HG03025 (cell line): ENCODE results near the gene CPT1A.

ENCODE experiments used
- ATAC-seq: cut with Tn5 transposase; IDR thresholded peaks from one replicate; pipeline ENCODE4 v1.9.1; 2021; ENCODE audit warnings: mild to moderate bottlenecking, moderate library complexity; ENCODE audit not compliant: unreplicated experiment, low FRiP score

Gene CPT1A

GRCh38 chr11:68722143-68722542 lies 119.6 kb downstream of the CPT1A start:
- ATAC-seq = no peak

DNA sequence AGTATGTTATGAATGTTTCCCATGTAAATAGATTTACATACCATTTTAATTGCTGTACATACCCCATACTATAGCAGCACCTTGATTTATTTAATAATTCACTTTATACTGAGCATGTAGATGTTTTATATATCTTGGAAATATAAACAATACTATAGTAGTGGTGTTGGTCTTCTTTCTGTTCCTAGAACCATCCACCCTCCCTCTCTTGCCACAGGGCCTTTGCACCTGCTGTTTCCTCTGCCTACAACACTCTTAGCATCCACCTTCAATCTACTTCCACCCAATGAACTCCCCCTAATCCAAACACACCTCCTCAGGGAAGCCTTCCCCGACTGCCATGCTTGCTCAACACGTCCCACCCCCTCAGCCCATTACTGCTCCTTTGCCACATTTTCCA lies 120.6 kb downstream of the CPT1A start:
- ATAC-seq = no peak

DNA sequence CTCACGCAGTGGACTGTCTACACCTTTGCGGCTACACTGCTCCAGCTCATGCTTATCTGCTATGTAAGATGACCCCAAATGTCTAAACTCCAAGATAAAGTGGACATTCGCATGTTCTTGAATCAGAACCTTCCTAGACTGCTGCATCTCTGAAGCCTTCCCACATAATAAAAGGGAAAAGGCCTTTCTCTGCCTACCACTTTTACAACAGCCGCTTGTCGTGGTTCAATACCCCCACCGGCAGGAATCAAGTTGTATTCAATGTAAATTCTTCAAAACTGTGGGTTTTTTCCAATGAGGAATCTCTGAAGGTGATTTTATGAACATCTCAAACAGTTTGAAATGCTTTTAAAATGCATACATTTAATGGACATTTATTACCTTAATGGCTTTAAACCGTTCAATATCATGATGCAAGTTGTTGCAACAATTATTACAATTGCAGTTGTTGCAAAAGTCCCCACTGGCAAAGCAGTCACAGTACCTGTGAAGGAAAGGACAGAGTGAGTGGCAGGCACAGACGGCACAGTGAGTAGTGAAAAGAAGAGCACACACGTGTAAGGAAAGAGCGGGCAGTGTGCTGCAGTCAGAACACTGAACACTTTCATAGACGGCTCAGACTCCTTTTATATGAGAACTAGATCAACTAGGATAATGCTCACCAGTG lies 126.1 kb downstream of the CPT1A start:
- ATAC-seq = no peak

GRCh38 chr11:68714060-68714856 lies 127.5 kb downstream of the CPT1A start:
- no peak for ATAC-seq

- no peak for ATAC-seq
Observed at GRCh38 chr11:68711114-68711513, 130.6 kb downstream of the CPT1A start.

DNA sequence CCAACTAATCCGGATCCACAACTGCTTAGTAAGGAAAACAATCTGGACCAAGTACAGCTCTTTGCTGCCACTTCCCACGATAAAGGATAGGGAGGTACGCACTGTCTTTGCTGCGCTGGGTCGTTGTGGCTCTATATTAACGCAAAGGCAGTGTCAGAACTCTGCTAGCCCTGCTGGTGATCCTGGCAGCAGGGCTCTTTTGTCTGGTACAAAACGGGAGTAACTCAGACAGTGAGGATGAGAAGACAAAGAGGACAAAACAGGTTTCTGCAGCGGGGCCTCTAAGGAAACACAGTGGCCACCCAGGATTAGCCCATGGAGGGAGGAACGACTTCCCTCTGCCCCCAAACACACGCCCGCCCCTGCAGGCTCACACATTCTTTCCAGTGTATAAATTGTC lies 131.3 kb downstream of the CPT1A start:
- no peak for ATAC-seq

DNA sequence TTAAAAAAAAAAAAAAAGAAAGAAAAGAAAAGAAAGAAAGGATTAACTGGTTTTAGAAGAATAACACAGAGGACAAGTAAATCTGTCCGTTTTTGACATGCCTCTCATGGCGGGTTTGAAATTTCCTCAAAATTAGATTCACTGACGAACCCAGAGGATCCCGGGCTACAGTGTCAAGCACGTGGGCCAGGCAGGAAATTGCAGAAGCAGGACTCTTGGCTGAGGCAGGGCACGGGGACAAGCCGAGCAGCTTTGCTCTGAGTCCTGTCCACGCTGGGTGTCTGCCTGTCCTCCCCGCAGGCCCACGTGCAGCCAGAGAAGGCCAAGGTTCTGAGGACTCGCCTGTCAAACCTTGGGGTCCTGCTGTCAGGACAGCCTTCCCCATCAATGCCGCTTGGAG lies 132.7 kb downstream of the CPT1A start:
- ATAC-seq = no peak

DNA sequence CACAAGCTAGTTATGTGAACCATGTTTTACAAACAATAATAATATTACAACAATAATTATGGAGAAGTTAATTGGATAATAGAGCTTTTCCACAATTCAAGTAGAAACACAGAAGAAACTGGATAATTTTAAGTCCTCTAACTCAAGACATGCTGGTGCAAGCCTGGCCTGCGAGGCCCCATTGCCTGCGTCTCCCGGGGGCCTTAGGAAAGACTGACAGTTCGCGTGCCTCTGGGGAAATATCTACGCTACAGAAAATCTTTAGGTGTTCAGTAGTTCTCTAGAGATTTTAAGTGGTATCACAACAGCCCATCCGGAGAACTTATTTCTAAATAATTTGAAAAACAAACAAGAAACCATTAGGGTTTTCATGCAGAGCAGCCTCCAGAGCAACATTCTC lies 134.2 kb downstream of the CPT1A start:
- no peak for ATAC-seq

DNA sequence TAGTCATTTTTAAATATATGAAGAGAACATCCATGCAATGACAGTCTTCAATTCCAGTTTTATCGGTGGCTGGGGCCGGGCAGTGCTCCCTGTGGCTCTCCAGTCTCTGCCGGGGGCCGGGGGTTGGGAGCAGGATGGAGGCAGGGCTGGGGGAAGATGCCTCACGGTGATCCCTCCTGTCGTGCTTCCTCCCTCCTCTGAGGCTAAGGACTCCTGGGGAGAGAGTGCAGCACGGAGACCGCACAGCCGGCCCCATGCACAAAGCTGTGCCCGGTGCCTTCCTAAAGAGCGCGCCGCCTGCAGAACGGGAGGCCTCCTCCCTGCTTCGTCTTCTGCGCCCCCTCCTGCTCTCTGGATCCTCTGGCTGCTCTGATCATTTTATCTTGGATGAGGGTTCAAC lies 136.8 kb downstream of the CPT1A start:
- ATAC-seq = no peak
